Measurements from ENCODE around the gene BST1. TPM values are rescaled to one million over a fixed set of nuclear protein-coding genes. Genes with fewer than 3 reads are reported as not detected.

BST1 gene
- total and polyA plus RNA-seq, 2 of the 8 experiments (the other 6 are each of a cell fraction or from before 2014, with no cell fraction given) = 0.52 to 0.54 TPM

- TF ChIP-seq GTF2F1 (IDR thresholded peaks at IDR 0.05; ENCODE audit: borderline replicate concordance, low read depth, low read length) = no peak
- TF ChIP-seq TEAD4 (IDR thresholded peaks at IDR 0.05; ENCODE audit: low read depth, low read length) = no peak
- no peak for TF ChIP-seq CEBPB (IDR thresholded peaks at IDR 0.05; ENCODE audit: low read depth, low read length)
- no peak for TF ChIP-seq KDM1A (IDR thresholded peaks at IDR 0.05; ENCODE audit: borderline replicate concordance, low read length)
- no peak for TF ChIP-seq CTBP2 (IDR thresholded peaks at IDR 0.05; ENCODE audit: borderline replicate concordance, insufficient read depth, insufficient read length, low read length)
Measured at GRCh38 chr4:15704129-15704528, 1.3 kb downstream of the BST1 start (continued).
